Kidney (tissue), 14 donors: ENCODE measurements around the gene THADA. TPM values are rescaled to one million over a fixed set of nuclear protein-coding genes. Genes with fewer than 3 reads are reported as not detected.

Source experiments
- DNase-seq, 5 donors: peaks; one replicate each; pipeline ENCODE4 v3.0.0-alpha.2; 2013 to 2020
- FAIRE-seq: peaks from 2 replicates; lab custom pipeline; 2012; peaks lifted over from hg19 to GRCh38; lab: Jason Lieb, UNC
- H3K27ac ChIP-seq, 2 donors: one replicate each; pipeline ENCODE4 v1.7.0; 2013; ENCODE audit warnings: low read depth in 2 of 2, low read length in 2 of 2, inconsistent platforms in 1 of 2
- H3K27me3 ChIP-seq: one replicate; pipeline ENCODE4 v1.7.1; 2013; ENCODE audit warnings: low read length, inconsistent platforms; ENCODE audit not compliant: control insufficient read depth, insufficient read depth
- H3K36me3 ChIP-seq, 3 donors: one replicate each; pipeline versions ENCODE4 v1.7.0 to v1.7.1; 2013; ENCODE audit warnings: low read length in 3 of 3, control low read depth in 1 of 3, inconsistent platforms in 1 of 3; ENCODE audit not compliant: insufficient read depth in 3 of 3, control insufficient read depth in 2 of 3
- H3K4me1 ChIP-seq, 3 donors: one replicate each; pipeline versions ENCODE4 v1.7.0 to v1.7.1; 2013; ENCODE audit warnings: low read length in 3 of 3, inconsistent platforms in 1 of 3, low read depth in 1 of 3; ENCODE audit not compliant: control insufficient read depth in 2 of 3, insufficient read depth in 2 of 3
- H3K4me3 ChIP-seq, 3 donors: one replicate each; pipeline versions ENCODE4 v1.7.0 to v1.8.1; 2013; ENCODE audit warnings: low read length in 3 of 3, control low read depth in 1 of 3, inconsistent platforms in 1 of 3
- H3K9ac ChIP-seq, 3 donors: one replicate each; pipeline versions ENCODE4 v1.7.0 to v1.7.1; 2013; ENCODE audit warnings: low read length in 3 of 3, control low read depth in 1 of 3, inconsistent platforms in 1 of 3
- H3K9me3 ChIP-seq, 3 donors: one replicate each; pipeline versions ENCODE4 v1.7.0 to v1.7.1; 2013; ENCODE audit warnings: low read length in 3 of 3, control low read depth in 1 of 3, inconsistent platforms in 1 of 3; ENCODE audit not compliant: control insufficient read depth in 2 of 3, insufficient read depth in 1 of 3
- intact Hi-C: fragments of 100-400 bp; cut with DNase I; formaldehyde crosslinking; loops from one replicate; pipeline ENCODE4 v1.11.1; 2022
- polyA plus RNA-seq: library from polyadenylated mRNA; stranded (reverse); fragments of 350-450 nt; fragmentation: Illumina TruSeq; extraction: RNeasy Lipid Tissue Mini Kit (QIAGEN cat#74804); gene quantifications from one replicate; pipeline ENCODE4 v1.2.3, GENCODE V29; 2014; ENCODE audit warnings: low read depth, low replicate concordance; ENCODE audit not compliant: insufficient read depth
- total RNA-seq: library from RNA; stranded (reverse); fragmentation: NEBNext Ultra II Directional; extraction: Animal tissue kit (Norgen Biotek cat#: 25700); gene quantifications from one replicate; pipeline ENCODE4 v1.2.1, GENCODE V29; 2021
- TF ChIP-seq, protein P1 (sequence below): IDR thresholded peaks from 3 replicates; pipeline ENCODE4 v1.5.1; 2012; ENCODE audit warnings: mild to moderate bottlenecking, moderate library complexity, borderline replicate concordance; ENCODE audit not compliant: insufficient read depth; ENCODE audit errors: extremely low read depth
- donor health status: control.
- donor health status: control.
- donor health status: control.
- donor health status: control.
- donor health status: control.
- donor health status: DM: yes; HTN: yes; CAD: no.
- donor health status: Normal renal cell carcinoma (clear cell type).

The THADA gene
- total and polyA plus RNA-seq, 2 donors from 2014 or later, result 21.4 to 45.1 TPM

DNA sequence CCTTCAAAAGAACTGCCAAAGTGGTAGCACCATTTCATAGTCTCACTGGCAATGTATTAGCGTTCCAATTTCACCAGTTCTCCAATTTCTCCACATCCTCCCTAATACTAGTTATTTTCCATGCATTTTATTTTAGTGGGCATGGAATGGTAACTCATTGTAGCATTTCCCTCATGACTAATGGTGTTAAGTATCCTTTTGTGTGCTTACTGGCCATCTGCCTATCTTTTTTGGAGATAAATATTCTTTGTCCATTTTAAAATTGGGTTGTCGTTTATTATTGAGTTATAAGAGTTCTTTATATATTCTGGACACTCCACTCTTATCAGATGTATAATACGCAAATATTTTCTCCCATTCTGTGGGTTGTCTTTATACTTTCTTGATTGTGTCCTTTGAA lies 107.1 kb downstream of the THADA start:
- Histone ChIP-seq H3K9me3 (no peaks in the 10 kb centered on the region), H3K4me1 (peaks cover 0 to 3% (median 0%) of the 10 kb centered on the region in 3 donors), H3K9ac (no peak overlapping the region), H3K4me3 (no peak overlapping the region), H3K27ac (no peak overlapping the region), H3K36me3 (no peaks in the 10 kb centered on the region), H3K27me3 (no peaks in the 10 kb centered on the region)
- intact Hi-C loops, result loop anchor here (10.0 kb wide), 1 partner anchor 514 kb away; no protein-coding TSS in a partner anchor
- FAIRE-seq, result no peak
- DNase-seq, result no peak
- TF ChIP-seq, protein P1, sequence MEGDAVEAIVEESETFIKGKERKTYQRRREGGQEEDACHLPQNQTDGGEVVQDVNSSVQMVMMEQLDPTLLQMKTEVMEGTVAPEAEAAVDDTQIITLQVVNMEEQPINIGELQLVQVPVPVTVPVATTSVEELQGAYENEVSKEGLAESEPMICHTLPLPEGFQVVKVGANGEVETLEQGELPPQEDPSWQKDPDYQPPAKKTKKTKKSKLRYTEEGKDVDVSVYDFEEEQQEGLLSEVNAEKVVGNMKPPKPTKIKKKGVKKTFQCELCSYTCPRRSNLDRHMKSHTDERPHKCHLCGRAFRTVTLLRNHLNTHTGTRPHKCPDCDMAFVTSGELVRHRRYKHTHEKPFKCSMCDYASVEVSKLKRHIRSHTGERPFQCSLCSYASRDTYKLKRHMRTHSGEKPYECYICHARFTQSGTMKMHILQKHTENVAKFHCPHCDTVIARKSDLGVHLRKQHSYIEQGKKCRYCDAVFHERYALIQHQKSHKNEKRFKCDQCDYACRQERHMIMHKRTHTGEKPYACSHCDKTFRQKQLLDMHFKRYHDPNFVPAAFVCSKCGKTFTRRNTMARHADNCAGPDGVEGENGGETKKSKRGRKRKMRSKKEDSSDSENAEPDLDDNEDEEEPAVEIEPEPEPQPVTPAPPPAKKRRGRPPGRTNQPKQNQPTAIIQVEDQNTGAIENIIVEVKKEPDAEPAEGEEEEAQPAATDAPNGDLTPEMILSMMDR, result no peak

DNA sequence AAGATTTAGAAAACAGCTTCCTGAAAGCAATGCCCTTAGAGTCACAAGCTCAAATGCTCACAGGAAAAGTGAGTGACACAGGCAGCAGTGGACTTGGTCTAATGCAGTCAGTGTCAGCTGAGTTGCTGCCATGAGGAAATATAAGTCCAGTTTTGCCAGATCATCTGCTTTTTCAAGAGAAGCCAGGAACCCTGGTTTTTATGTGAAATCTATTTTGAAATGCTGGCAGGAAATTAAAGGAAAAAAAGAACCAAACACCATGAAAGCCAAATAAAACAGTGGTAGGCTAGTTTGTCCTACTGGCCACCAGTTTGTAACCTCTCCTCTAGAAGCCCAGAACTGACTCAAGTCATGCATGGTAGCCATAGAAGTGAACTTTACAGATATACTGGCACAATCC lies 109.2 kb downstream of the THADA start:
- Histone ChIP-seq H3K4me1 (peaks cover 7 to 18% (median 8%) of the 10 kb centered on the region in 3 donors), H3K4me3 (no peak overlapping the region), H3K27me3 (no peaks in the 10 kb centered on the region), H3K27ac (peak overlapping the region in 1 of 2 donors; percentile 28), H3K9me3 (no peaks in the 10 kb centered on the region), H3K9ac (no peak overlapping the region), H3K36me3 (no peaks in the 10 kb centered on the region)
- DNase-seq (no peak), FAIRE-seq (no peak)
- intact Hi-C loops, result loop anchor here (10.0 kb wide), 1 partner anchor 512 kb away; no protein-coding TSS in a partner anchor
- TF ChIP-seq, protein P1, result no peak

DNA sequence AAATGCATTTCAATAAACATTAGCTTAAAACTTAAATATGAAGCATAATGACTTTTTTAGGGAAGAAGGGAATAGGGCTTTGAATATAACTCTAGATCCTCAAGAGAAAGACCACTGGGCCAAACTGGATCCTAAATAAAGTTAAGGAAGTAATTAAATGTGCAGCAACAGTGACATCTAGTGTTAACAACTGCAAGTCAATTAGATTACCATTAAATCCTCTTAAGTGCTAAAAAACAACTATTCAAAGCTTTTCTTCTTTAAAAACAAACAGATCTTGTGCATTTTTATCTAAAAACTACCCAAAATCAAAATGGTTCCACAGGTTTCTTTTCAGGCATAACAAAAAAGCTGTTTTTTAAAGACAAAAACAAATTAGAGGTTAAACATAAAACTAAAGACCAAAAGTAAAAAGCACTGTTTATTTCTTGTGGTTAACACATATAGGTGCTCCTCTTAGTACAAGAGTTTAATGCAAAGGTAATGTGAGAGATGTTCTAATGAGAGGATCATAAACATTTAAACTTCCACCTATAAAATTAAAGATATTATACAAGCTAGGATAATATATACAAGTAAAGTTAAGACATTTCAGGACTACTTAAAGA lies 111.4 kb downstream of the THADA start:
- peak in 2 of 5 donors; percentile 90 to 96 for DNase-seq
- Histone ChIP-seq H3K4me1 (peaks cover 7 to 18% (median 8%) of the 10 kb centered on the region in 3 donors), H3K27ac (no peak overlapping the region)

More for the DNA sequence above, 111.4 kb downstream of the THADA start:
- intact Hi-C loops, result loop anchor here (10.0 kb wide), 1 partner anchor 510 kb away; no protein-coding TSS in a partner anchor
- no peak for FAIRE-seq
- no peaks in the 10 kb centered on the region for H3K9me3 ChIP-seq
- TF ChIP-seq, protein P1, result peak; percentile 70
- no peak overlapping the region for H3K4me3 ChIP-seq
- H3K36me3 ChIP-seq, result peaks cover 0 to 2% (median 0%) of the 10 kb centered on the region in 3 donors
- no peak overlapping the region for H3K9ac ChIP-seq
- no peaks in the 10 kb centered on the region for H3K27me3 ChIP-seq
